Measurements from ENCODE around the gene ANKRD11.
"Not testable (repeated sequence)": the region's sequence is repeated elsewhere in the genome, so short reads cannot be mapped to it uniquely, and the experiment has no call there.

The ANKRD11 gene

DNA sequence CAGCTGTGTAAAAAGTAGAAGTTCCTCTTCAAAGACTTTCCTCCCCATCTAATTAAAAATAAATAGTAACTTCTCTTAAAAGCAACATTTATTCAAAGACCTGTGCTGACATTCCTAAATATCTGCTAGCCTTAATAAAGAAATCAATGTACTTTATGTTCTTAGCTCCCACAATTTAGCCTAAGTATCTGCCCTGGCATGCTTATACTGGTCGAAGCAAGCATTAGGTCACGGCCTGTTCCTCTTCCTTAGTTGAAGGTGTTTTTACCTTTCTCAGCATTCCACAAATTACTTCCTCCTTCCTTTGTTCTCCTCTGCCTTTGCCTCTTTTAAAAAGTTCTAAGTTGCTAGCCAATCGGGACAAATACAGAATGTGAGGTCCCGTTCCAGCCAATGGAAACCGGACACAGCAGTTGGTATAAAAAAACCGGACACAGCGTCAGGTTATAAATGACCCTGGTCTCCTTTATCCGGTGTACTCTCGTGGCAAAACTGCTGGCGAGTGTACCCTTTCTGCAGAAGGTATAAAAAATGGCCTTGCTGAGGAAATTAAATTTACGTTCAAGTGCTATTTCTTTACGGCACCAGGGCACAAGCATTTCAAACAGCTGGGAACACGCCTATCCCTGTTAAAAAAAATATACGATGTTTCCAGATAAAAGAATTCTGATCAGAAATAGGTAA lies 127.7 kb downstream of the ANKRD11 start:
- not testable (repeated sequence) for FAIRE-seq

DNA sequence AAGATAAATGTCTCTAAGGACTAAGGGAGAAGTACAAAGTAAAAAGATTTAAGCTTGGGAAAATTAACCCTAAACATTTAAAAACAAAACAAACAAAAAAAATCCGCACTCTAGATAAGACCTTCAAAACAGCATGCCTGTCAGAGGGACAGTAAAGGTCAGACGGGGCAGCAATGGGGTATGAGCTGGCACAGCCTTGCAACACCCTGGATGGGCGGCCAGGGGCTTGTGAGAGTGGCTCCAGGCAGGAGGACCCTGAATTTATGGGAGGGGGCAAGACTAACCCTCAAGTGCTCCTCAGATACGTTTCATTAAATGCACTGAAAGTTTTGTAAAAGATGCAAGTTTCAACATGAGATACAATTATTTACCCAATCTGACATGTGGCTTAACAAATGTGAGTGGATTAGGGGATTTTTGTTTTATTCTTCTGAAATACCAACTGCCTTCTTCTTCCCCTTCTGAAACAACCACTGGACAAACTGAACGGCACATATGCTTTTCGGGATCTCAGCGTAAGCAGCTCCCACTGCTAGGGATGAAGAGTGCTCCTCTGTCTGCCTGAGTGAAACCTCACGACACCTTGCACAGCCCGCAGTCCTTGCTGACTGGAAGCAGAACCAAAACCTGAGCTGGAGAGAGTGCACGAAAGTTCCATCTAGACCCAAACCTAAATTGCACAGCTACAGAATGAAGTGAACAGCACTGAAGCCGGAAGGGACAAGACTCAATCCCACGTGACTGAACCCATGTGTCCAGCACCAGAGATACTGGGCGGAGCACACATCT lies 128.4 kb downstream of the ANKRD11 start:
- FAIRE-seq = no peak

DNA sequence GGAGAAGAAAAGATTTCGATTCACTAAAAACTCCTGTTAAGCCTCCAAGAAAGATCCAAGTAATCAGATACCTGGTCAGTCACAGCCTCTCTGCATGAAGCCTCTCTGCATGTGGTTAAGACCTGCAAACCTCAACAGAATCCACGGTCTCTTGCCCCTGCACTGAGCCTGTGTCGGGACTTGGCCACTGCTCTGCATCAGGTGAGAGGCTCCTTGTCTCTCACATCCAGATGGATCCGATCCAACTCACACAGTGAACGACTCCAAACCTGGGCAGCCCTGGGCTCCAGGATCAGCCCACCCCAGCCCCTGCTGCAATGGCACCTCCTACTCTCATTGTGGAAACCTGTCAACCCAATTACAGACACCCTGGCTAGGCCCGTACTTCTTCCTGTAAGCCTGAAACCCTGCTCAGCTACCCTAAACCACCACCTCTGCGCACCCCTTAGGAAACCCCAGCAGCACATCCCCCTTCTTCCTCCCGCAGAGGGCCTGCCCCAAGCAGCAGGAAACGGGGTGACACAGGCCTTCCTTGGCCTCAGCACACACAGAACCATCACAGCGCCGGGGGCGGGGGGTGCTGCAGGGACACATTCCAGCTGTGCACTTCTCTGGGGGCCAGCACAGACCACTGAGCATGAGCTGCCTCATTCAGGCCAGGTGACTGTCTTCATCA lies 129.5 kb downstream of the ANKRD11 start:
- no peak for FAIRE-seq

DNA sequence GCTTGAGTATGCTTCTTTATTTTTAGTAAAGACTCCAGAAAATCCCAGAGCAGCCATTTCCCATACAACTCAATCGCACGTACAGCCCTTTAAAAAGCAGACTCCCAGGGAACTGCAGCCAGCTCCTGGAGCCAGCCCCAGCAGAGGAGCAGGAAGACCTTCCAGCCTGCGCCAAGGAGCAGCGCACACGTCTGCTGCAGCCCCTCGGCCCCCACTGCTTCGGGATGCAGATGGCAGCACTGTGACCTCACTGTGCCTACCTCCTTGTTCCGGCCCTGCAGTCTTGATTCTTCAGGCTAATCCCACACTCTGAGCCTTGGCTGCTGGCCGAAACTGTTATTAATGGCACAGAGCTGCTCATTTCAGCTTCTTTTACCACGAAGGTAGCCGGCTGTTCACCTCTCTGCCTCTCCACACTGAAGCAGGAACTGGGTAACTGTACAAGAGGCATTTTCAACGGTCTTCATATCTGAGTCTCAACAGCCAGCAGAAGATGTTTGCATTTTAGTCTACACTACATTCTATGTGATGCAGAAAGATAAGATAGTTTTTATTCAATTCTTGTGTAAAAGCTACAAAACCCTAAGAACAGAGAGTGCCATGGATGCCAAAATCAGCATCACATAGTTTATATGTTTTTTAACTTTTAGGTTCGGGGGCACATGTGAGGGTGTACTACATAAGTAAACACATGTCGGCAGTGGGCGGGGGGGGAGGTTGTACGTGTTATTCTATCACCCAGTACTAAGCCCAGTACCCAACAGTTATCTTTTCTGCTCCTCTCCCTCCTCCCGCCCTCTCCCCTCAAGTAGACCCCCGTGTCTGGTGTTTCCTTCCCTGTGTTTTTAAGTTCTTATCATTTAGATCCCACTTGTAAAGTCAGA lies 130.9 kb downstream of the ANKRD11 start:
- FAIRE-seq = no peak

DNA sequence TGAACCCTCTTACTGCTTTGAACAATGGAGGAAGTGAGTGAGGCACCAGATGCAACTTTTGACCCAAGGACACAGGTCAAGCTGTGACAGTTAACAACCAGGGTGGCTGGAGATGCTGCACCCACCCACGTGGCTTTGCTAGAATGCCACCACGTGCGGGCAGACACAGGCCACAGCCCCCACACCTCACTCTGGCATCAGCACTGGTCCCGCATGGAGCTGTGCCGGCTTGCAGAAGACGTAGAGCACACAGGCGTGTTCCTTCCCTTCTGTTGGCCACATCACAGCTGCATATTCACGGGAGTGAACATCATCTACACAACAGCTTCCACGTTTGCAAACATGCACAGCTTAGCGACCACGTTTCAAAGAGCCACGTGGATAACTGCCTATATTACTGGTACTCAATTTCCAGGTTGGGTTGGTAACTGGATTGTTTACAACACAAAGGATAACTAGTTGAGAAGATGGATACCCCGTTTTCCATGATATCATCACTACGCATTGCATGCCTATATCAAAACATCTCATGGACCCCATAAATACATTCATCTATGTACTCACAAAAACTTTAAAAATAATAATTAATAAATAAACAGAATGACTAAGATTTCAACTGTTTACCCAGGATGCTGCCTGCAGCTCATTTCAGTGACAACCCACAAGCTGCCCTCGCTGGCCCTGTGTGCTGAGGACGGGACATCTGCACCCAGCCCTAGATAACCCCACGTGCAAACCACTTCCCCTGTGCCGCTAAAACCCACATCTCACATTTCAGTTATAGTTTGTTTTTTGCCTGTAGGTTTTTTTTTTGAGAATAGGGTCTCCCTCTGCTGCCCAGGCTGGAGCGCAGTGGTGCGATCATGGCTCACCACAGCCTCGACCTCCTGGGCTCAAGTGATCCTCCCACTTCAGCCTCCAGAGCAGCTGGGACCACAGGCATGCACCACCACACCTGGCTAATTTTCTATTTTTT lies 132.0 kb downstream of the ANKRD11 start:
- no peak for FAIRE-seq

DNA sequence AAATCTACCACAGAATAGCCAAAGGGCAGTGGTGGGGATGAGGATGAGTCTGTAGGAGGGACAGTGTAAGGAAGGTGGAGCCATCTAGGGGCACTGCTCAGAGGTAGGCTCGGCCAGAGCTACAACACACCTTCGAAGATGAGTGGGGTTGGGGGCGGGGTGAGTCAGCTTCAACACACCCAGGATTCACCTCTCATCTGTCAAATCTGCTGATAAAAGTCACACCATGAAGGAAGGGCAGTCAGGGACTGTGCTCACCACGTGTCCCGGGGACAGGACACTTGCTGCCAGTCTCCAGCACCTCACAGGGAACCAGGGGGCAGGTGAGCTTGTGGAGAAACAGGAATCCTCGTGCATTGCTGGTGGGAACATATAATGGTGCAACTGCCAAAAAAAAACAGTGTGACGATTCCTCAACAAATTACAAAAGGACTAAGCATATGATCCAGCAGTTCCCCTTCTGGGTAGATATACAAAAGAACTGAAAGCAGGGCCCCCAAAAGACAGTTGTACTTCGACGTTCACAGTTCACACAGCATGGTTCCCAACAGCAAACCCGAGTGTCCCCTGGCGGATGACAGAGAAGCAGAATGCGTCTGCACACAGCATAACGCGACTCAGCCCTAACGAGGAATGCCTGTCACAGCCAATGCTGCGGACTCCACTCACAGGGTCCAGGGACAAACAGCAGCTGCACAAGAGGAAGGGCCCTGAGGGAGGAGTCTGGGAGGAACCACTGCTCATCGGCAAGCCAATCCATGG lies 133.1 kb downstream of the ANKRD11 start:
- no peak for FAIRE-seq

DNA sequence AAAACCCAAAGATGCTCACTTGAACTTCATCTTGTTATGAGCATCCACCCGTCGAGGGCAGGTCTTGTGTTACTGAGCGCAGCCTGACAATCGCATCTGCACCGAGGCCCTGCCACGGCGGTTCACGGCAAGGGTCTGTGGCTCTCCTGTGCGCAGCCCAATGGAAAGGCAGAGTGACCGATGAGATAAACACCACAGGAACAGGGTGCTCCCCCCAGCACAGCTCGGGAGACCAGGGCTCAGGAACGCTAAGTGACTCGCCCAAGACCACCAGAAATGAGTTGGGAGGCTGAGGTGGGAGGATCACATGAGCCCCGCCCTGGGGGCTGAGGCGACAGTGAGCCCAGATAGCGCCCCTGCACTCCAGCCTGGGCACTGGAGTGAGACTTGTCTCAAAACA lies 134.7 kb downstream of the ANKRD11 start:
- FAIRE-seq = no peak

DNA sequence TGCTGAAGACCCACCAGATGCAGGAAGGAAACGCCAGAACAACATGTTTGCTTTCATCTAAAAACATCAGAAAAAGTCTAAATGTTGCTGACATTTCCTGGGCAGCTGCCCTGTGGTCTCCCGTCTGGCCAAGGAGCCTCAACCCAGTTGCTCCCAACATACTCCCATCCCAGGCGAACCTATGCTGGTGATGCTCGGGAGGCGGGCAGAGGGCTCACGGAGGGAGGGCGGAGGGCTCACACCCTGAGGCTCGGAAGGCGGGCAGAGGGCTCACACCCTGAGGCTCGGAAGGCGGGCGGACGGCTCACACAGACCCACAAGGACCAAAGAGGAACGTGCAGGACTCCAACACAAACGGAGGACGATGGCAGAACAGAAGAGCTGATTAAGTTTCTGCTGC lies 135.4 kb downstream of the ANKRD11 start:
- no peak for FAIRE-seq

DNA sequence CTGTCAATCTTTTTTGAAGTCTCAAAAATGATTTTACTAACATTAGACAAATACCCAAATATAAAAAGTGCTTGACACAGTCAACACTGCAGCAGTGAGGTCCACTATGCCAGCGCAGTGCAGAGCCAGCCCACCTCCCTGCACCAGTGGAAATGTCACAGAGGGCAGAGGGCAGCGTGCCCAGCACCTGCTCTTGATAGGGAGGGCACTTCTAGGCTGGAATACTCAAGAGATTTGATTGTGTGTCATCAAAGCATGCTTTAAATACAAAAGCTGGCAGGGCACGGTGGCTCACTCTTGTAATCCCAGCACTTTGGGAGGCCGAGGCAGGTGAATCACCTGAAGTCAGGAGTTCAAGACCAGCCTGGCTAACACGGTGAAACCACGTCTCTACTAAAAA lies 136.0 kb downstream of the ANKRD11 start:
- no peak for FAIRE-seq

DNA sequence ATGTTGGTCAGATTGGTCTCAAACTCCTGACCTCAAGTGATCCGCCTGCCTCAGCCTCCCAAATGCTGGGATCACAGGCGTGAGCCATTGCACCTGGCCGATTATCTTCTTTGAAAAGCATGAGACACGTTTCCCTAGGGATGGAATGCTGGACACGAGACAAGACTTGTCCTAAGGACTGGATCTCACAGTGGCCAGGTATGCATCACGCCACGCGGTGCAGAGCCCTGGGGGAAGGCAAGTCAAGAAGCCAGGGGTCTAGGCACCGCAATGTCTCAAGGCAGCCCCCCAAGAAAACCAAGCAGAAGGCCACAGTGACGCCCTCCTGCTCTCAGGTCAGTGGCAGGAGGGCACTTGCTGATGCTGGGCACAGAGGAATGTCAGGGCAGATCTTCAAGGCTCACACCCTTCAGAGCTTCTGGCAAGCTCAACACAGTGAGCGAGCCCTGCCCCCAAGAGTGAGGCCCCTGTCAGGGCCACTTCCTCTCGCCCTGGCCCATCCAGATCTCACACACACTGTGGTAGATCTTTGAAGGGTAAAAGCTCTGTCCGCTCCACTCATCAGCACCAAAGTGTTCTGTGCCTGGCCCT lies 138.2 kb downstream of the ANKRD11 start:
- no peak for FAIRE-seq

DNA sequence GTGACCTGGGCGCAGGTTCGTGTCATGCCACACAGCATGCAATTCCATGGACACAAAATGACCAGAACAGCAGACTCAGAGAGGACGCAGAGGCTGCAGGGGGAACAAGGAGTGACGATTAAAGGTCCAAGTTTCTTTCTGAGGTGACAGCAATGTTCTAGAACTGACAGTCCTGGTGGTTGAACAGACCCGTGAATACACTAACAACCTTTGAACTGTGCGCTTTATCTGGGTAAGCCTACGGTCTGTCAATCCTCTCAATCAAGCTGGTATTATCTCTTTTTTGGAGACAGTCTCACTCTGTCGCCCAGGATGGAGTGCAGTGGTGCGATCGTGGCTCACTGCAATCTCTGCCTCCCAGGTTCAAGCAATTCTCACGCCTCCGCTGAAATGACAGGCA lies 138.7 kb downstream of the ANKRD11 start:
- no peak for FAIRE-seq

DNA sequence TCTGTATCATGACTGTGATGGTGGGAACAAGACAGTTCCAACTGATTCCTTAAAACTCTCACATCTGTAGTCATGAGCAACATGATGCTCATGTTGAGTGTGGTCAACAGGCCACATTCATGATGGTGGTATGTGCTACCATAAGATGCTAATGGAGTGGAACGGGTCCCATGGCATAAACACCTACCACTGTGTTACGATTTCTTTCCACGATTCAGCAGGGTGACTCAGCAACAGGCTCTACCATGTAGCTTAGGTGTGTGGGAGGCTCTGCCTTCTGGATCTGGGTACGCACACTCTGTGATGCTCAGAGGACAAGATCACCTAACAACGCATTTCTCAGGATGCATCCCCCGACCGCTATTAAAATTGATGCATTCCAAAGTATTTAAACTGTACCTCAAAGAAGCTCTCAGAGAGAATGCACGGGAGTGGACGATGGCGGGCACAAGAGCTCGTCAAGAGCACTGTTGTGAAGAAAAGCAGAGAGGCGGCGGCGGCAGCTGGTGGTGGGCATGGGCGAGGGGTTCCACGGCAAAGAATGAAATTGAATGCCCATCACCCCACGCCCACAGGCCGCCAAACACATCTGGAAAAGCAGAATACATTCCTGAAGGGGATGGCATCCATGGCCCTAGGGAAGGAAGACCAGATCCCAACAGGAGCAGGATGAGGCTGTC lies 139.5 kb downstream of the ANKRD11 start:
- FAIRE-seq = no peak

DNA sequence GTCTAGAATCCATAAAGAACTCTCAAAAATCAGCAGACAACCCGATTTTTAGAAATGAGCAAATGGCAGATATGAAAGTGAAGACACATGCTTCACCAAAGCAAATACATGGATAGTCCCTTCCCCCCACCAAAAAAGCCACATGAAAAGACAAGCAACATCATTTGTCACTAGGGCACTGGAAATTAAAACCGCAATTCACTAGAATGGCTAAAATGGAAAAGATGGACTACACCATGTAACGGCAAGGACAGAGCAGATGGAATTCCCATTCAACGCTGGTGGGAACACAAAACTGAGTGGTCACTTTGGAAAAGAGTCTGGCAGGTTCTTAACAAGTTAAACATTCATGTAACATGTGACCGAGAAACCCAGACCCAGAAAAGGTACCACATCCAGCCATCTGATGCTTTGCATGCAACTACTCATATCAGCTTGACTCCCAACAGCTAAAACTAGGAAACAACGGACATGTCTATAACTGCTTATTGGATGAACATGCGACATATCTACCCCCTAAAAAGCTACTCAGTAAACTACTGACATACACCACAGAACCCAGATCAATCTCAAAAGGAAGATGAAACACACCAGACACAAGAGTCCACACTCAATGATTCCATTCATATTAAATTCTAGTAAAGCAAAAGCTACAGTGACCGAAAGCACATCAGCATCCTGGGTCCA lies 140.3 kb downstream of the ANKRD11 start:
- FAIRE-seq = no peak

DNA sequence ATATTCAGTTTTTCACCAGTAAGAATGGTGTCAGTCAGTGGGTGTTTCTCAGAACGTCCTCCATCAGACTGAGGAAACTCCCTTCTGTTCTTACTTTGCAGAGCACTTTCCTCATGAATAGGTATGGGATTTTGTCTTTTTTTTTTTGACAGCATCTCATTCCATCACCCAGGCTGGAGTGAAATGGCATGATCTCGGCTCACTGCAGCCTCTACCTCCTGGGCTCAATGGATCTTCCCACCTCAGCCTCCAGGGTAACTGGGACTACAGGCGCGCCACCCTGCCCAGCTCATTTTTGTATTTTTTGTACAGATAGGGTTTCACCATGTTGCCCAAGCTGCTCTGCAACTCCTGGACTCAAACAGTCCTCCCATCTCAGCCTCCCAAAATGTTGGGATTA lies 142.6 kb downstream of the ANKRD11 start:
- no peak for FAIRE-seq

DNA sequence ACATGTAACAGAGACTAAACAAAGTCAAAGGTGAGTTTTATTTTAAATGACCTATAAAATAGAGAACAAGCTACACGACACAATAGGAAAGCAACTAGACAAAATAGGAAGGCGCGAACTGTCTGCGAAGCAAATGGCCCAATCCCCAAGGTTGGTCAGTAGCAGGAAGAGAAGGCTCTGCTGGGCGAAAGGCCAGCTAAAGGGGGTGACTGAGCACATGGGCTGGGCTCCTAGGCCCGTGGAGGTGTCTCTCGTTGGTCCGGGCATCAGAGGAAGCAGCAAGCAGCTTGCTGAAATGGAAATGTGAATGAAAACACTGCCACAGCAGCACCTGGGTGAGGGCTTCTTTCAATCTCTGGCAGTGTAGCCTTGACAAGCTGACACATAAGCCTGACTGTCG lies 143.5 kb downstream of the ANKRD11 start:
- FAIRE-seq = no peak

DNA sequence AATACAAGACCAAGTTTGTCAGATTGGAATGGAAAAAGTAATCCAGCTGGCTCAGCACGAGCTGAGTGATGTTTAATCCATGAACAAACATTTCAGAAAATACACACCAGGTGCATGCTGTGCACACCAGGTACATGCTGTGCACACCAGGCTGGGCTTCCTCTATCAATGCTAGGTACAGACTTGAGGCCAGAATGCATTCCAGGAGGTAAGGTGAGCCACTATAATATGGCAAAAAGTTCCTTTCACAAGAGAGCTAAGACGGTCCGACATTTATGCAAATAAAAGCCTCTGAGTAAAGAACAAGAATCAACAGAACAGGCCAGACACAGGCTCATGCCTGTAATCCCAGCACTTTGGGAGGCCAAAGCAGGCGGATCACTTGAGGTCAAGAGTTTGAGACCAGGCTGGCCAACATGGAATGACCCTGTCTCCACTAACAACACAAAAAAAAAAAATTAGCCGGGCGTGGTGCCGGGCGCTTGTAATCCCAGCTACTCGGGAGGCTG lies 144.7 kb downstream of the ANKRD11 start:
- FAIRE-seq = no peak

DNA sequence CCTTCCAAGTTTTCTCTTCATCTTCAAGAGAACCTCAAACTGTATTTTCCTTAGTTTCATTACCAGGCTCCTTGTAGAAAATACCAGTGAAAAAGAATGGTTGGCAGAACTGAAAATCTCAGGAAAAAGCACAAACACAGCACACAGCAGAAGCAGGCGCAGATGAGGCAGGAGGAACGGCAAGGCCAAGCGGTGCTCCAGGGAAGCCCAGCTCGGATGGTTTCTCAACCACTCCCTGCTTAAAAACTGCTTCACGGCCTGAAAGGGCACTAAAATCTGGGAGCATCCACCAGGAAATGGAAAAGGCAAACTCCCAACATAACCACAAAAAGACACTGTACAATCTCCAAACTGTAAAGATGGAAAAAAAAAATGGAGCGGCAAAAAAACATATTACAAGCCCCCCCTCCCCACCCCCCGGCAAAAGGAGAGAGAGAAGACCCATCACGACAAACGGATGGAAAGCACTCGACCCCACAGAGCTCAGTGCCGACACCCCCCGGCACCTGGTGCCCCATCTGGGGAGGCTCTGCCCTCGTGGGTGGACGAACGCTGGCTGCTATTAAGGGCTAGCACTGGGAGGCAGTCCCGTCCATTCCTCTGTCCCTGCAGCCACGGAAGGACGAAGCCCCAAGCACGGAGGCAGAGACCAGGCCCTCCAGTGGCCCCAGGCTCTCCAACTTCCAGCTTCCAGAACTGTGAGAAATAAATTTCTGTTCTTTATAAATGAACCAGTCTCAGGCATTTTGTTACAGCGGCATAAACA lies 145.3 kb downstream of the ANKRD11 start:
- FAIRE-seq = no peak

DNA sequence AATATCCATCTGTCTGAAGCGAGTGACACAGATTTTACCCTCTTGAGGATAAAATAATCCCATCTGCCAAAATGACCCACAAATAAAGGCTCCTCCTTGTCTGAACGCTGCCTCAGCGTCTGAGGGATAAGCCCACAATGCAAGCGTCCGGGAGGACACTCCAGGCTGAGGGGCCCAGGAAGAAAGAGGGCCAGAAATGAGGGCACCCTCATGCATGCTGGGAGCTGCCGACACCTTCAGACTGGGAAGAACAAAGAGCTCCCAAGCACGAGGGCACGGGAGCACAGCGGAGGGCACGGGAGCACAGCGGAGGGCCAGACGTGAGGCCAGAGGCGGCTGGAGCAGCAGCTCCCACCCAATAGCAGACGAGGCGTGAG lies 145.9 kb downstream of the ANKRD11 start:
- FAIRE-seq = no peak

All from colon (tissue), 2 donors.